T-helper 2 cell (primary cell): ENCODE measurements around the gene PBX3.

Experiments used
- DNase-seq, 5 experiments: peaks; one replicate each; pipeline versions ENCODE4 v3.0.0 to v3.0.0-alpha.2; 2012 to 2022

The PBX3 gene

GRCh38 chr9:125985142-125985997 lies 238.2 kb downstream of the PBX3 start:
- no peak for DNase-seq

- DNase-seq, result no peak
Measured at GRCh38 chr9:125985998-125986655, 239.0 kb downstream of the PBX3 start.

- no peak for DNase-seq
Measured at GRCh38 chr9:125986966-125987365, 239.8 kb downstream of the PBX3 start.

GRCh38 chr9:125987420-125987819 lies 240.2 kb downstream of the PBX3 start:
- no peak for DNase-seq

GRCh38 chr9:125988479-125989050 lies 241.4 kb downstream of the PBX3 start:
- no peak for DNase-seq

- no peak for DNase-seq
Measured at GRCh38 chr9:125989090-125989501, 241.9 kb downstream of the PBX3 start.

GRCh38 chr9:125989524-125990180 lies 242.5 kb downstream of the PBX3 start:
- DNase-seq, result no peak

GRCh38 chr9:125990186-125990792 lies 243.1 kb downstream of the PBX3 start:
- no peak for DNase-seq

GRCh38 chr9:125990793-125991220 lies 243.6 kb downstream of the PBX3 start:
- DNase-seq, result no peak

- no peak for DNase-seq
Measured at GRCh38 chr9:125991886-125992529, 244.8 kb downstream of the PBX3 start.

GRCh38 chr9:125992557-125992956 lies 245.4 kb downstream of the PBX3 start:
- no peak for DNase-seq

GRCh38 chr9:125993466-125993865 lies 246.3 kb downstream of the PBX3 start:
- no peak for DNase-seq

- no peak for DNase-seq
Measured at GRCh38 chr9:125994066-125994943, 247.1 kb downstream of the PBX3 start.

- DNase-seq, result no peak
Measured at GRCh38 chr9:125995006-125995405, 247.8 kb downstream of the PBX3 start.

- no peak for DNase-seq
Measured at GRCh38 chr9:125995706-125996105, 248.5 kb downstream of the PBX3 start.

- no peak for DNase-seq
Measured at GRCh38 chr9:125996791-125997190, 249.6 kb downstream of the PBX3 start.

GRCh38 chr9:125997196-125997823 lies 250.1 kb downstream of the PBX3 start:
- DNase-seq, result no peak

GRCh38 chr9:125998837-125999503 lies 251.8 kb downstream of the PBX3 start:
- no peak for DNase-seq

- no peak for DNase-seq
Measured at GRCh38 chr9:125999504-125999881, 252.3 kb downstream of the PBX3 start.

GRCh38 chr9:126000256-126000655 lies 253.1 kb downstream of the PBX3 start:
- DNase-seq, result no peak
